Measurements from ENCODE around the gene ZNF491. TPM values are rescaled to one million over a fixed set of nuclear protein-coding genes. Genes with fewer than 3 reads are reported as not detected.
"Not testable (repeated sequence)": the region's sequence is repeated elsewhere in the genome, so short reads cannot be mapped to it uniquely, and the experiment has no call there.

The ZNF491 gene
- under 1 TPM; 0.50 to 0.52 TPM for total RNA-seq

GRCh38 chr19:11798391-11799330 is at the start of gene ZNF491:
TSS of gene ZNF491 (plus strand) at chr19:11798523. CDS start at chr19:11805954, 7,431 bp downstream.
- ATAC-seq (replicated peaks): peak; percentile 99
- no peaks in the 10 kb centered on the region for H3K27me3 Mint-ChIP-seq
- peaks cover 13% of the 10 kb centered on the region for H3K4me1 Mint-ChIP-seq
- H3K4me3 Mint-ChIP-seq: peak within 1 kb of the TSS; percentile 85
- no peaks in the 10 kb centered on the region for H3K9me3 Mint-ChIP-seq
- peak within 1 kb of the TSS; percentile 63 for H3K27ac Mint-ChIP-seq
- no peaks in the 10 kb centered on the region for H3K36me3 Mint-ChIP-seq (ENCODE audit: low read depth)

- ATAC-seq (replicated peaks): no peak
- no peaks in the 10 kb centered on the region for H3K36me3 Mint-ChIP-seq (ENCODE audit: low read depth)
- peaks cover 25% of the 10 kb centered on the region for H3K9me3 Mint-ChIP-seq
These were observed 48.6 kb upstream of the ZNF491 start for GRCh38 chr19:11749751-11750150.

GRCh38 chr19:11752244-11752736 is 46.0 kb upstream of the ZNF491 start:
- no peak overlapping the region for H3K4me3 Mint-ChIP-seq
- ATAC-seq (replicated peaks): no peak
- H3K9me3 Mint-ChIP-seq: peaks cover 34% of the 10 kb centered on the region
- H3K36me3 Mint-ChIP-seq (ENCODE audit: low read depth): no peaks in the 10 kb centered on the region
- no peak overlapping the region for H3K27ac Mint-ChIP-seq
- peaks cover 15% of the 10 kb centered on the region for H3K27me3 Mint-ChIP-seq
- no peaks in the 10 kb centered on the region for H3K4me1 Mint-ChIP-seq

More at GRCh38 chr19:11749751-11750150, 48.6 kb upstream of the ZNF491 start:
- no peaks in the 10 kb centered on the region for H3K4me1 Mint-ChIP-seq
- H3K27ac Mint-ChIP-seq: no peak overlapping the region
- peaks cover 15% of the 10 kb centered on the region for H3K27me3 Mint-ChIP-seq
- no peak overlapping the region for H3K4me3 Mint-ChIP-seq

- ATAC-seq (replicated peaks): no peak
- no peaks in the 10 kb centered on the region for H3K4me1 Mint-ChIP-seq
- H3K27ac Mint-ChIP-seq: no peak overlapping the region
- H3K36me3 Mint-ChIP-seq (ENCODE audit: low read depth): no peaks in the 10 kb centered on the region
- peaks cover 18% of the 10 kb centered on the region for H3K27me3 Mint-ChIP-seq
- H3K4me3 Mint-ChIP-seq: no peak overlapping the region
- H3K9me3 Mint-ChIP-seq: peaks cover 34% of the 10 kb centered on the region
These were observed 43.7 kb upstream of the ZNF491 start for GRCh38 chr19:11754663-11755062.

- Mint-ChIP-seq H3K27me3 (peaks cover 24% of the 10 kb centered on the region), H3K4me3 (no peak overlapping the region), H3K9me3 (peaks cover 21% of the 10 kb centered on the region), H3K4me1 (no peaks in the 10 kb centered on the region), H3K36me3 (ENCODE audit: low read depth) (no peaks in the 10 kb centered on the region), H3K27ac (no peak overlapping the region)
- ATAC-seq (replicated peaks): no peak
These were observed 41.4 kb upstream of the ZNF491 start for GRCh38 chr19:11756965-11757364.

- Mint-ChIP-seq H3K36me3 (ENCODE audit: low read depth) (no peaks in the 10 kb centered on the region), H3K27ac (no peak overlapping the region), H3K4me1 (no peaks in the 10 kb centered on the region), H3K9me3 (peaks cover 18% of the 10 kb centered on the region), H3K27me3 (peaks cover 17% of the 10 kb centered on the region), H3K4me3 (no peak overlapping the region)
- ATAC-seq (replicated peaks): no peak
These were observed 38.5 kb upstream of the ZNF491 start for GRCh38 chr19:11759805-11760204.

GRCh38 chr19:11763117-11763516 is 35.2 kb upstream of the ZNF491 start:
- Mint-ChIP-seq H3K36me3 (ENCODE audit: low read depth) (no peaks in the 10 kb centered on the region), H3K27ac (no peak overlapping the region), H3K27me3 (peaks cover 17% of the 10 kb centered on the region), H3K4me3 (no peak overlapping the region), H3K4me1 (no peaks in the 10 kb centered on the region), H3K9me3 (peaks cover 5% of the 10 kb centered on the region)
- no peak for ATAC-seq (replicated peaks)

- Mint-ChIP-seq H3K27me3 (peaks cover 17% of the 10 kb centered on the region), H3K36me3 (ENCODE audit: low read depth) (no peaks in the 10 kb centered on the region), H3K4me1 (peaks cover 3% of the 10 kb centered on the region), H3K9me3 (peaks cover 5% of the 10 kb centered on the region), H3K4me3 (no peak overlapping the region), H3K27ac (no peak overlapping the region)
- ATAC-seq (replicated peaks): no peak
These were observed 34.7 kb upstream of the ZNF491 start for GRCh38 chr19:11763611-11764010.

- Mint-ChIP-seq H3K4me3 (peak within 1 kb of the TSS; percentile 91), H3K27ac (peak within 1 kb of the TSS; percentile 95), H3K4me1 (peaks cover 5% of the 10 kb centered on the region), H3K36me3 (ENCODE audit: low read depth) (no peaks in the 10 kb centered on the region), H3K9me3 (peaks cover 6% of the 10 kb centered on the region), H3K27me3 (peaks cover 8% of the 10 kb centered on the region)
- peak; percentile 99 for ATAC-seq (replicated peaks)
These were observed 31.4 kb upstream of the ZNF491 start, which contains the start of gene ZNF441 for GRCh38 chr19:11766597-11767591. TSS of gene ZNF441 (plus strand) at chr19:11767000. CDS start at chr19:11767194, 194 bp downstream.

GRCh38 chr19:11767633-11768133 is 30.6 kb upstream of the ZNF491 start:
- H3K9me3 Mint-ChIP-seq: peaks cover 11% of the 10 kb centered on the region
- no peaks in the 10 kb centered on the region for H3K36me3 Mint-ChIP-seq (ENCODE audit: low read depth)
- no peak for ATAC-seq (replicated peaks)
- peaks cover 5% of the 10 kb centered on the region for H3K4me1 Mint-ChIP-seq
- peaks cover 5% of the 10 kb centered on the region for H3K27me3 Mint-ChIP-seq
- peak overlapping the region; percentile 91 for H3K4me3 Mint-ChIP-seq
- peak overlapping the region; percentile 95 for H3K27ac Mint-ChIP-seq

GRCh38 chr19:11769995-11770394 is 28.3 kb upstream of the ZNF491 start:
- Mint-ChIP-seq H3K27me3 (no peaks in the 10 kb centered on the region), H3K36me3 (ENCODE audit: low read depth) (no peaks in the 10 kb centered on the region), H3K4me3 (no peak overlapping the region), H3K4me1 (peaks cover 5% of the 10 kb centered on the region), H3K27ac (no peak overlapping the region), H3K9me3 (peaks cover 14% of the 10 kb centered on the region)
- no peak for ATAC-seq (replicated peaks)

- H3K9me3 Mint-ChIP-seq: peaks cover 14% of the 10 kb centered on the region
- H3K4me3 Mint-ChIP-seq; H3K27me3 Mint-ChIP-seq; H3K27ac Mint-ChIP-seq; ATAC-seq (replicated peaks); H3K4me1 Mint-ChIP-seq; H3K36me3 Mint-ChIP-seq (ENCODE audit: low read depth): not testable (repeated sequence)
These were observed 26.8 kb upstream of the ZNF491 start for GRCh38 chr19:11771520-11771919.

- H3K27ac Mint-ChIP-seq; H3K4me3 Mint-ChIP-seq; ATAC-seq (replicated peaks); H3K27me3 Mint-ChIP-seq; H3K4me1 Mint-ChIP-seq: not testable (repeated sequence)
- Mint-ChIP-seq H3K36me3 (ENCODE audit: low read depth) (peaks cover 57% of the 10 kb centered on the region), H3K9me3 (peaks cover 30% of the 10 kb centered on the region)
These were observed 21.7 kb upstream of the ZNF491 start for GRCh38 chr19:11776669-11777068.

- Mint-ChIP-seq H3K27ac (no peak overlapping the region), H3K4me1 (no peaks in the 10 kb centered on the region), H3K9me3 (peaks cover 28% of the 10 kb centered on the region), H3K27me3 (no peaks in the 10 kb centered on the region), H3K36me3 (ENCODE audit: low read depth) (peaks cover 57% of the 10 kb centered on the region), H3K4me3 (no peak overlapping the region)
- no peak for ATAC-seq (replicated peaks)
These were observed 17.8 kb upstream of the ZNF491 start for GRCh38 chr19:11780431-11781020.

All from activated T-helper 17 cell treated with anti-CD3 and anti-CD28 coated beads, Interleukin-2, amount 50 U/mL, for 72 hours (primary cell).